ENCODE data around the gene TMEM258. TPM values are rescaled to one million over a fixed set of nuclear protein-coding genes. Genes with fewer than 3 reads are reported as not detected.

Gene TMEM258
- total RNA-seq, 4 donors from 2014 or later = 36.5 to 51.8 (median 47.2) TPM

DNA sequence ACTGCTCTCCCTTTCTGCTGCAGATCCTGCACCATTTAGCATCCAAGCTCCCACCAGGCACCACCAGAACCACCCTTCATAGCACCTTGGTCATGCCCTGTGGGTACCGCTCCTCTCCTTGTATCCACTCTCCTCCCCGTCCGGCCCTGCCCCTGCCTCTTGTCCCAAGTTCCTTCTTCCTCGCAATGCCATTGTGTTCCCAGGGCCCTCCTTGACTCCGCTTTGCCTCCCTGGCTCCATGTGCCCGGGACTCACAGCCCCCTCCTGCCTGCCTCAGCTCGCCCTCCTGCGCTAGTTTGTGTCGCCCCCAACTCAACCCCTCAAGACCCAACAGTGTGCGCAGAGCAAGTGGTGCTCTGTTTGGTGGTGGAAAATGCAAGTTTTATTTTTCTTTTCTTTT lies 46.5 kb upstream of the TMEM258 start:
- TF ChIP-seq CTCF (IDR thresholded peaks at IDR 0.05 in 4 of 5, conservative IDR thresholded peaks at IDR 0.05 in 1 of 5) = no peak
- TF ChIP-seq POLR2A (IDR thresholded peaks at IDR 0.05) = no peak
- H3K4me1 ChIP-seq = peaks cover 7 to 10% of the 10 kb centered on the region in 2 donors
- no peak overlapping the region for H3K27ac ChIP-seq
- no peaks in the 10 kb centered on the region for H3K27me3 ChIP-seq
- no peak for DNase-seq
- in situ Hi-C loops (cut with MboI; ENCODE audit: low sequenced_read_pairs in 4 of 4) (no loop called here), intact Hi-C loops (cut with DNase I; ENCODE audit: low total_unique reads) (no loop called here)
- H3K9me3 ChIP-seq = no peaks in the 10 kb centered on the region
- H3K36me3 ChIP-seq = no peaks in the 10 kb centered on the region
- no peak overlapping the region for H3K4me3 ChIP-seq
- no peak for ATAC-seq

GRCh38 chr11:61838501-61838900 lies 46.1 kb upstream of the TMEM258 start:
- Histone ChIP-seq H3K4me1 (peaks cover 7 to 10% of the 10 kb centered on the region in 2 donors), H3K27me3 (no peaks in the 10 kb centered on the region), H3K36me3 (no peaks in the 10 kb centered on the region), H3K9me3 (no peaks in the 10 kb centered on the region), H3K27ac (no peak overlapping the region), H3K4me3 (no peak overlapping the region)
- DNase-seq (no peak), ATAC-seq (no peak)
- TF ChIP-seq POLR2A (IDR thresholded peaks at IDR 0.05) (no peak), CTCF (IDR thresholded peaks at IDR 0.05 in 4 of 5, conservative IDR thresholded peaks at IDR 0.05 in 1 of 5) (no peak)
- intact Hi-C loops (cut with DNase I; ENCODE audit: low total_unique reads) (no loop called here), in situ Hi-C loops (cut with MboI; ENCODE audit: low sequenced_read_pairs in 4 of 4) (no loop called here)

- H3K36me3 ChIP-seq = no peaks in the 10 kb centered on the region
- no peaks in the 10 kb centered on the region for H3K9me3 ChIP-seq
- intact Hi-C loops (cut with DNase I; ENCODE audit: low total_unique reads) = no loop called here
- H3K27ac ChIP-seq = no peak overlapping the region
- no peaks in the 10 kb centered on the region for H3K27me3 ChIP-seq
- H3K4me1 ChIP-seq = peaks cover 7 to 10% of the 10 kb centered on the region in 2 donors
- in situ Hi-C loops (cut with MboI; ENCODE audit: low sequenced_read_pairs in 4 of 4) = no loop called here
- H3K4me3 ChIP-seq = no peak overlapping the region
- ATAC-seq (no peak), DNase-seq (no peak)
- TF ChIP-seq POLR2A (IDR thresholded peaks at IDR 0.05) (no peak), CTCF (IDR thresholded peaks at IDR 0.05 in 4 of 5, conservative IDR thresholded peaks at IDR 0.05 in 1 of 5) (no peak)
Measured at GRCh38 chr11:61837411-61838005, 45.1 kb upstream of the TMEM258 start.

DNA sequence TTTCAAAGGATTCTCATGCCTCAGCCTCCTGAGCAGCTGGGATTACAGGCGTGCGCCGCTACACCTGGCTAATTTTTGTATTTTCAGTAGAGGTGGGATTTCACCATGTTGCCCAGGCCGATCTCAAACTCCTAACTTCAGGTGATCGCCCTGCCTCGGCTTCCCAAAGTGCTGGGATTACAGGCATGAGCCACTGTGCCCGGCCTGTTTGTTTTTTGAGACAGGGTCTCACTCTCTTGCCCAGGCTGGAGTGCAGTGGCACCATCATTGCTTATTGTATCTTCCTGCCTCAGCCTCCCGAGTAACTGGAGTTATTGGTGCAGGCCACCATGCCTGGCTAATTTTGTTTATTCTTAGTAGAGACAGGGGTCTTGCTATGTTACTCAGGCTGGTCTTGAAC lies 43.8 kb upstream of the TMEM258 start:
- Histone ChIP-seq H3K4me1 (peaks cover 7 to 10% of the 10 kb centered on the region in 2 donors), H3K27me3 (no peaks in the 10 kb centered on the region), H3K27ac (peak overlapping the region in 3 of 4 donors; percentile 5 to 64 (median 42)), H3K4me3 (no peak overlapping the region), H3K9me3 (no peaks in the 10 kb centered on the region), H3K36me3 (no peaks in the 10 kb centered on the region)
- DNase-seq (no peak), ATAC-seq (no peak)
- TF ChIP-seq POLR2A (IDR thresholded peaks at IDR 0.05) (no peak), CTCF (IDR thresholded peaks at IDR 0.05 in 4 of 5, conservative IDR thresholded peaks at IDR 0.05 in 1 of 5) (no peak)
- intact Hi-C loops (cut with DNase I; ENCODE audit: low total_unique reads) (no loop called here), in situ Hi-C loops (cut with MboI; ENCODE audit: low sequenced_read_pairs in 4 of 4) (no loop called here)

Measured in gastrocnemius medialis (tissue), 4 donors.